Measurements from ENCODE around the gene TCF7L1. TPM values are rescaled to one million over a fixed set of nuclear protein-coding genes. Genes with fewer than 3 reads are reported as not detected.
A peak's percentile ranks its signal among the peaks of the same experiment; 100 is the strongest.

Gene TCF7L1
- total and polyA plus RNA-seq, 2 of the 13 experiments (the other 11 are each of a cell fraction or from before 2014, with no cell fraction given): 0.04 to 0.15 TPM

DNA sequence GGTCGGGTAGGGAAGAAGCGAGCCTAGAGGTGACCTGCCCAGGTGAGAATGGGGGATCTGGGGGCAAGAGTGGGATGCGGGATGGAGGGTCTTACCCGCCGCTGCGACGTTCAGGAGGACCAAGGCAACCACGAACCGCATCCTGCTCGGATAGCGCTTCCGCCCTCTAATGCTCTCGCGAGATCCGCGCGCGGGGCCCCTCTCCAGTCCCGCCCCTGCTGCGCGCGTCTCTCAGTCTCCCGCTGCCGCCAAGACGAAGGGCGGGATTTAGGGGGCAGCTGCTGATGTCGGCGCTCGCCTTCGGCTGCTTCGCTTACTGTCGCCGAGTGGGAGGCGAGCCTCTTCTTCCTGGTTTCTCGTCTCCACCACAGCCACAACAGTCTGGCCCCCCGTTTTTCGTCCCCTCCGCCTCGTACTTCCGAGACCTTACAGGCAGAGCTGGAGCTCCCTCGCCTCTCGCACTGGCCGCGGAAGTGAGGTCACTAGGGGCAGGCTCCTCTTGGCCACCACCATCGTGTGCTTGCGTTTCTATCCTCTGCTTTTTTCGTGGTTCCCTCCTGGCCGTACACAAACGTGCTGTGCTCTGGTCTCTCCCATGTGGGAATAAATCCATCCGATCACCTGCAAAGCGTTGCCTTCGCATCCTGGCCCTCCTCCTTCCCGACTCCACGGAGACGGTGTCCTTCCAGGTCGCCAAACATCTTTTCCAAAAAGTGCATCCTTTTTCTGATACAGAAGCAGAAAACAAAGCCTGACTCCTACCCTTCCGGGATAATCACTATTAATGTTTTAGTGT, 194.8 kb downstream of the TCF7L1 start, which contains the start of gene TGOLN2 (continued):
- TF ChIP-seq, protein P1, sequence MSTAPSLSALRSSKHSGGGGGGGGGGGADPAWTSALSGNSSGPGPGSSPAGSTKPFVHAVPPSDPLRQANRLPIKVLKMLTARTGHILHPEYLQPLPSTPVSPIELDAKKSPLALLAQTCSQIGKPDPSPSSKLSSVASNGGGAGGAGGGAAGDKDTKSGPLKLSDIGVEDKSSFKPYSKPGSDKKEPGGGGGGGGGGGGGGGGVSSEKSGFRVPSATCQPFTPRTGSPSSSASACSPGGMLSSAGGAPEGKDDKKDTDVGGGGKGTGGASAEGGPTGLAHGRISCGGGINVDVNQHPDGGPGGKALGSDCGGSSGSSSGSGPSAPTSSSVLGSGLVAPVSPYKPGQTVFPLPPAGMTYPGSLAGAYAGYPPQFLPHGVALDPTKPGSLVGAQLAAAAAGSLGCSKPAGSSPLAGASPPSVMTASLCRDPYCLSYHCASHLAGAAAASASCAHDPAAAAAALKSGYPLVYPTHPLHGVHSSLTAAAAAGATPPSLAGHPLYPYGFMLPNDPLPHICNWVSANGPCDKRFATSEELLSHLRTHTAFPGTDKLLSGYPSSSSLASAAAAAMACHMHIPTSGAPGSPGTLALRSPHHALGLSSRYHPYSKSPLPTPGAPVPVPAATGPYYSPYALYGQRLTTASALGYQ (CRISPR knock-in tag; IDR thresholded peaks at IDR 0.05): peak; percentile 67; the same call in 1 of the 2 replicates
- TF ChIP-seq HNRNPUL1 (IDR thresholded peaks at IDR 0.05; ENCODE audit: low read depth, low read length): no peak
- peak; percentile 97 for TF ChIP-seq DR1 (CRISPR knock-in tag; IDR thresholded peaks at IDR 0.05)
- TF ChIP-seq ZNF569 (CRISPR knock-in tag; IDR thresholded peaks at IDR 0.05; ENCODE audit: borderline replicate concordance): peak; percentile 91; the same call in 1 of the 2 replicates
- TF ChIP-seq MYNN (CRISPR knock-in tag; IDR thresholded peaks at IDR 0.05; ENCODE audit: low read depth): peak; percentile 61; the same call in 1 of the 2 replicates
- TF ChIP-seq PHB2 (IDR thresholded peaks at IDR 0.05; ENCODE audit: partially characterized antibody): no peak
- TF ChIP-seq, protein P2, sequence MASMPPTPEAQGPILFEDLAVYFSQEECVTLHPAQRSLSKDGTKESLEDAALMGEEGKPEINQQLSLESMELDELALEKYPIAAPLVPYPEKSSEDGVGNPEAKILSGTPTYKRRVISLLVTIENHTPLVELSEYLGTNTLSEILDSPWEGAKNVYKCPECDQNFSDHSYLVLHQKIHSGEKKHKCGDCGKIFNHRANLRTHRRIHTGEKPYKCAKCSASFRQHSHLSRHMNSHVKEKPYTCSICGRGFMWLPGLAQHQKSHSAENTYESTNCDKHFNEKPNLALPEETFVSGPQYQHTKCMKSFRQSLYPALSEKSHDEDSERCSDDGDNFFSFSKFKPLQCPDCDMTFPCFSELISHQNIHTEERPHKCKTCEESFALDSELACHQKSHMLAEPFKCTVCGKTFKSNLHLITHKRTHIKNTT (CRISPR knock-in tag; IDR thresholded peaks at IDR 0.05): peak; percentile 70; the same call in 1 of the 2 replicates
- TF ChIP-seq, protein P3, sequence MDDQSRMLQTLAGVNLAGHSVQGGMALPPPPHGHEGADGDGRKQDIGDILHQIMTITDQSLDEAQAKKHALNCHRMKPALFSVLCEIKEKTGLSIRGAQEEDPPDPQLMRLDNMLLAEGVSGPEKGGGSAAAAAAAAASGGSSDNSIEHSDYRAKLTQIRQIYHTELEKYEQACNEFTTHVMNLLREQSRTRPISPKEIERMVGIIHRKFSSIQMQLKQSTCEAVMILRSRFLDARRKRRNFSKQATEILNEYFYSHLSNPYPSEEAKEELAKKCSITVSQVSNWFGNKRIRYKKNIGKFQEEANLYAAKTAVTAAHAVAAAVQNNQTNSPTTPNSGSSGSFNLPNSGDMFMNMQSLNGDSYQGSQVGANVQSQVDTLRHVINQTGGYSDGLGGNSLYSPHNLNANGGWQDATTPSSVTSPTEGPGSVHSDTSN (CRISPR knock-in tag; IDR thresholded peaks at IDR 0.05; ENCODE audit: borderline replicate concordance): no peak
- TF ChIP-seq, protein P4, sequence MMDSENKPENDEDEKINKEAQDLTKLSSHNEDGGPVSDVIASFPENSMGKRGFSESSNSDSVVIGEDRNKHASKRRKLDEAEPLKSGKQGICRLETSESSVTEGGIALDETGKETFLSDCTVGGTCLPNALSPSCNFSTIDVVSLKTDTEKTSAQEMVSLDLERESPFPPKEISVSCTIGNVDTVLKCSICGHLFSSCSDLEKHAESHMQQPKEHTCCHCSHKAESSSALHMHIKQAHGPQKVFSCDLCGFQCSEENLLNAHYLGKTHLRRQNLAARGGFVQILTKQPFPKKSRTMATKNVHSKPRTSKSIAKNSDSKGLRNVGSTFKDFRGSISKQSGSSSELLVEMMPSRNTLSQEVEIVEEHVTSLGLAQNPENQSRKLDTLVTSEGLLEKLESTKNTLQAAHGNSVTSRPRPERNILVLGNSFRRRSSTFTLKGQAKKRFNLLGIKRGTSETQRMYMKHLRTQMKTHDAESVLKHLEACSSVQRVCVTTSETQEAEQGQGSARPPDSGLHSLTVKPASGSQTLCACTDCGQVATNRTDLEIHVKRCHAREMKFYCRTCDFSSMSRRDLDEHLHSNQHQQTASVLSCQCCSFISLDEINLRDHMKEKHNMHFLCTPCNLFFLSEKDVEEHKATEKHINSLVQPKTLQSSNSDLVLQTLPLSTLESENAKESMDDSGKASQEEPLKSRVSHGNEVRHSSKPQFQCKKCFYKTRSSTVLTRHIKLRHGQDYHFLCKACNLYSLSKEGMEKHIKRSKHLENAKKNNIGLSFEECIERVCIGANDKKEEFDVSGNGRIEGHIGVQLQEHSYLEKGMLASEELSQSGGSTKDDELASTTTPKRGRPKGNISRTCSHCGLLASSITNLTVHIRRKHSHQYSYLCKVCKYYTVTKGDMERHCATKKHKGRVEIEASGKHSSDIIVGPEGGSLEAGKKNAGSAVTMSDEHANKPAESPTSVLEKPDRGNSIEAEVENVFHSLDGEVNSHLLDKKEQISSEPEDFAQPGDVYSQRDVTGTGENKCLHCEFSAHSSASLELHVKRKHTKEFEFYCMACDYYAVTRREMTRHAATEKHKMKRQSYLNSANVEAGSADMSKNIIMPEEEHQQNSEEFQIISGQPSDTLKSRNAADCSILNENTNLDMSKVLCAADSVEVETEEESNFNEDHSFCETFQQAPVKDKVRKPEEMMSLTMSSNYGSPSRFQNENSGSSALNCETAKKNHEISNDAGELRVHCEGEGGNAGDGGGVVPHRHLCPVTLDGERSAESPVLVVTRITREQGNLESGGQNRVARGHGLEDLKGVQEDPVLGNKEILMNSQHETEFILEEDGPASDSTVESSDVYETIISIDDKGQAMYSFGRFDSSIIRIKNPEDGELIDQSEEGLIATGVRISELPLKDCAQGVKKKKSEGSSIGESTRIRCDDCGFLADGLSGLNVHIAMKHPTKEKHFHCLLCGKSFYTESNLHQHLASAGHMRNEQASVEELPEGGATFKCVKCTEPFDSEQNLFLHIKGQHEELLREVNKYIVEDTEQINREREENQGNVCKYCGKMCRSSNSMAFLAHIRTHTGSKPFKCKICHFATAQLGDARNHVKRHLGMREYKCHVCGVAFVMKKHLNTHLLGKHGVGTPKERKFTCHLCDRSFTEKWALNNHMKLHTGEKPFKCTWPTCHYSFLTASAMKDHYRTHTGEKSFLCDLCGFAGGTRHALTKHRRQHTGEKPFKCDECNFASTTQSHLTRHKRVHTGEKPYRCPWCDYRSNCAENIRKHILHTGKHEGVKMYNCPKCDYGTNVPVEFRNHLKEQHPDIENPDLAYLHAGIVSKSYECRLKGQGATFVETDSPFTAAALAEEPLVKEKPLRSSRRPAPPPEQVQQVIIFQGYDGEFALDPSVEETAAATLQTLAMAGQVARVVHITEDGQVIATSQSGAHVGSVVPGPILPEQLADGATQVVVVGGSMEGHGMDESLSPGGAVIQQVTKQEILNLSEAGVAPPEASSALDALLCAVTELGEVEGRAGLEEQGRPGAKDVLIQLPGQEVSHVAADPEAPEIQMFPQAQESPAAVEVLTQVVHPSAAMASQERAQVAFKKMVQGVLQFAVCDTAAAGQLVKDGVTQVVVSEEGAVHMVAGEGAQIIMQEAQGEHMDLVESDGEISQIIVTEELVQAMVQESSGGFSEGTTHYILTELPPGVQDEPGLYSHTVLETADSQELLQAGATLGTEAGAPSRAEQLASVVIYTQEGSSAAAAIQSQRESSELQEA (CRISPR knock-in tag; IDR thresholded peaks at IDR 0.05; ENCODE audit: not compliant biosample characterization): peak; percentile 94
- TF ChIP-seq ZNF143 (CRISPR knock-in tag; IDR thresholded peaks at IDR 0.05): no peak
- peak; percentile 96 for TF ChIP-seq ZNF552 (CRISPR knock-in tag; IDR thresholded peaks at IDR 0.05; ENCODE audit: borderline replicate concordance)
- TF ChIP-seq ZBTB1 (CRISPR knock-in tag; IDR thresholded peaks at IDR 0.05; ENCODE audit: borderline replicate concordance): no peak
- TF ChIP-seq ZNF501 (CRISPR knock-in tag; IDR thresholded peaks at IDR 0.05): peak; percentile 94
- TF ChIP-seq DNMT3B (CRISPR knock-in tag; conservative IDR thresholded peaks at IDR 0.05): peak; percentile 90; the same call in 1 of the 2 replicates
- peak; percentile 96 for TF ChIP-seq ZC3H4 (CRISPR knock-in tag; IDR thresholded peaks at IDR 0.05; ENCODE audit: borderline replicate concordance)
- TF ChIP-seq ZNF720 (CRISPR knock-in tag; IDR thresholded peaks at IDR 0.05): no peak

Measured in HepG2 (cell line).